Central memory CD4-positive, alpha-beta T cell (primary cell): ENCODE results near the gene CXCR6.

Source experiments
- DNase-seq: peaks from one replicate; pipeline ENCODE4 v3.0.0; 2022

CXCR6 gene

GRCh38 chr3:45922950-45923590 is 20.2 kb upstream of the CXCR6 start:
- DNase-seq = no peak

- no peak for DNase-seq
Observed at GRCh38 chr3:45923755-45924154, 19.5 kb upstream of the CXCR6 start.

- DNase-seq = no peak
Observed at GRCh38 chr3:45927881-45928280, 15.4 kb upstream of the CXCR6 start.

- peak; percentile 51 for DNase-seq
Observed at GRCh38 chr3:45929042-45929679, 14.1 kb upstream of the CXCR6 start.

GRCh38 chr3:45931496-45931895 is 11.8 kb upstream of the CXCR6 start:
- DNase-seq = no peak

GRCh38 chr3:45932112-45932511 is 11.2 kb upstream of the CXCR6 start:
- DNase-seq = no peak

GRCh38 chr3:45933591-45933990 is 9.7 kb upstream of the CXCR6 start:
- DNase-seq = no peak

- no peak for DNase-seq
Observed at GRCh38 chr3:45936261-45936660, 7.0 kb upstream of the CXCR6 start.

- DNase-seq = no peak
Observed at GRCh38 chr3:45937206-45938042, 5.8 kb upstream of the CXCR6 start.

DNA sequence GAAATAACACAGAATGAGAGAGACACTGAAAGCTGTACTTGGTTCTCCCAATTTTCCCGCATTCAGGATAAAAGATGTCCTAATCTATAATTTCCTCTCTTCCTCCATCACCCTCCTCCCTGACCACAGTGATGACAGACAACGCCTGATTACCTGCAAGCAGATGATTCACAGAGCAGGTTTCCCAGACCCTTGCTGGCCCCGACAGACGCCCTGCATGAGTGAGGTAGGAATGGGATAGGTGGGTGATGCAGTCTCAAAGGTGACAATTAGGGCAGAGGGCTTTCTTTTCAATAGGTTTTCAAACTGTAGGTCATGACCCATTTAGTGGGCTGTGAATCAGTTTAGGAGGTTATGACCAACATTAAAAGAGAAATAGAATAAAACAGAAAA is 5.2 kb upstream of the CXCR6 start:
- DNase-seq = no peak

GRCh38 chr3:45938864-45939263 is 4.4 kb upstream of the CXCR6 start:
- DNase-seq = peak; percentile 75

DNA sequence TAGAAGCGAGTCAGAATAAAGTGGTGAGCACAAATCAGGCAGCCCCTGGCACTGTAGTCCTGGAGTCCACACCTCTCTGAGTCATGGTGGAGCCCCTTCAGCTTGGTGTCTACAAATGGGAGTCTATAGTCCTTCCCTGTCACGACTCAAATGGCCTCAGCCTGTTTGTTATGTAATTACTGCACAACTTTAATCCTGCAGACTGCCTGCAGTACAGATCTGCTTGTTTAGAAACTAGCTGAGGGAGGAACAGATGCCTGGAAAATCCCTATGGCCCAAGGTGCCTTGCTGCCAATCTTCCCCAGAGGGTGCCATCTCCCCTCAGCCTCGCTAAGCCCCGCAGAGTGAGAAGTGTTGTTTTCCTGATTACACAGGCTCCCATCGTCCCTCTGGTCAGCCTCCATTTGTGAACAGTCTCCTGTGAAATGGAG is 3.9 kb upstream of the CXCR6 start:
- no peak for DNase-seq

DNA sequence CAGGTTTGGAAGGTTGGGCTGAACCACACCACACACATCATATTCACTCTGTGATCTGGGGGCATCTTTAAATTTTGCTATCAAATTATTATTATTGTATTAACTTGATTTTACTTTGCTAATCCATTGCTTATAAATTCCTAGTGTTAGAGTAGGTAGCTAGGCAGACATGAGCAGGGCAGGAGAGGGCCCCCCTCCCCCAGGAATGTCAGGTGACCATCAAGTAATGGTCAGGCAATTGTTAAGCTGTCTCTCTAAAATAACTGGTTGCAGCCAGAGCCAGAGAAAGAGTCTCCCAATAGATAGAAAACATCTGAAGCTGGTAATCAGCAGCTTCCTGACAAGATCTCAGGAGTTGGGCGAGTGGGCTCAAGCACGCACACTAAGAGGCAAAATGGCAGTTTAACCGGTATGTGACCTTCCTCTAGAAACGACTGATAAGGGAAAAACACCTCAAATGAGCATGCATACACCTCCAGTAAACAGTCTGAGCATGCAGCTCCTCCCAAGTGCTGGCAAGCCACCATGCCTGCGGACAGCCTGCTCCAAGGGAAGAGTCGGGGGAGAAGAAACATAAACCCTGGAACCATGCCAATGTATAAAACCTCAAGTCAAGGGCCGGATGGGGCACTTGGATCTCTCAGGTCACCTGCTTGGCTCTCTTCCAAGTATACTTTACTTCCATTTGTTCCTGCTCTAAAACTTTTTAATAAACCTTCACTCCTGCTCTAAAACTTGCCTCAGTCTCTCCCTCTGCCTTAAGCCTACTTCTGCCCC is 3.1 kb upstream of the CXCR6 start:
- no peak for DNase-seq

DNA sequence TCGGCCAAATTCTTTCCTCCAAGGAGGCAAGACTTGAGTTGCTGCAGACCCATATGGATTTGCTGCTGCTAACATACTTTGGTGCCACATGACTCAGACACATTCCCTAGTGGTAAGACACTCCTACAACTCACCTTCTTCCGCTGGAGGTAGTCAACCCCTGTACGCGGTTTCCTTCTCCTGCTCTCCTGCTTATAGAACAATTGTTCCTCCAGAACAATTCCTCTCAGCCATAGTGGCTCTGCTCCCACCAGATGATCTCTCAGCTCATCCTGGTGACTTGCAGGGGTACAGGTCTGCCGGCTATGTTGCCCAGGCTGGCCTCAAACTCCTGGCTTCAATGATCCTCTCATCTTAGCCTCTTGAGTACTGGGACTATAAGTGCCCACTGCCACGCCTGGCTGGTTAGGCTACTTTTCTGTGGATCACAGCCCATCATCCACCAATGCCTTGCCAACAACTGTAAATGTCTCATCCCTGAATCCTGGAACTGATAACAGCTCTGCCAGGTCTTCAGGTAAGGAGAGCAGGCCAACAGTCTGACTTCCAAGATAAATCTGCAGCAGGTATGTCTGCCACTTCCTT is 2.4 kb upstream of the CXCR6 start:
- no peak for DNase-seq

DNA sequence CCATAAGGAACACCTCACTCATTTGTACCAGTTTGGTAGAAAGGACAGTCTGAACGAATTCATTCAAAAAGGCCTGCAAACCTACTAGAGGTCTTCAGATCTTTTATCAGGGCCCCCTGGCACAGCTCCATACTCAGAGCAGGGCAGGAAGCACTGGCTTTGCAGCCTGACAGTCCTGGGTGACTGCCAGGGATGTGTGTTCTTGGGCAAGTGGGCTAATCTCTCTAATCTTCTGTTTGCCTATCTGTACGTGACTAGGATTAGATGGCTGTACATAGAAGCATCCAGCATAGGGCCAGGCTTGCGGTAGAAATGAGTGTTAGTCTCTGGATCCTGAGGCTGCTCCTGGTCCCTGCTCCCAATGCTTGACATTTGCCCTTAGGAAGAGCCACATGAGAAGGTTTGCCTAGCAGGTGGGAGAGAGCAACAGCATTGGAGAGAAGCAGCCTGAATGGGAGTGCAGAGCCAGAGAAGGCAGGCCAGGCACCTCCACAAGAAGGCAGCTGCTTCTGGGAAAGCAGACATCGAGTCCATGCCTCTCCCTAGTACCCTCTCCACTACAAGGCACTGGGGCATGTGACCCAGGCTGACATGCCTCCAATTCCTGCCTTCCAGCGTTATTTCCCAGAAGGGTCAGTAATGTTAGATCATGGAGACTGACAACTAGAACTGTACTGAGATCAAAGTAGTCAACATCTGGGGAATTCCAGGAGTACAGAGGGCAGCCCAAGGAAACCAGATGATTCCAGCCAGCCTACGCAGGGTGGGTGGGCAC is 1.0 kb upstream of the CXCR6 start:
- DNase-seq = no peak

DNA sequence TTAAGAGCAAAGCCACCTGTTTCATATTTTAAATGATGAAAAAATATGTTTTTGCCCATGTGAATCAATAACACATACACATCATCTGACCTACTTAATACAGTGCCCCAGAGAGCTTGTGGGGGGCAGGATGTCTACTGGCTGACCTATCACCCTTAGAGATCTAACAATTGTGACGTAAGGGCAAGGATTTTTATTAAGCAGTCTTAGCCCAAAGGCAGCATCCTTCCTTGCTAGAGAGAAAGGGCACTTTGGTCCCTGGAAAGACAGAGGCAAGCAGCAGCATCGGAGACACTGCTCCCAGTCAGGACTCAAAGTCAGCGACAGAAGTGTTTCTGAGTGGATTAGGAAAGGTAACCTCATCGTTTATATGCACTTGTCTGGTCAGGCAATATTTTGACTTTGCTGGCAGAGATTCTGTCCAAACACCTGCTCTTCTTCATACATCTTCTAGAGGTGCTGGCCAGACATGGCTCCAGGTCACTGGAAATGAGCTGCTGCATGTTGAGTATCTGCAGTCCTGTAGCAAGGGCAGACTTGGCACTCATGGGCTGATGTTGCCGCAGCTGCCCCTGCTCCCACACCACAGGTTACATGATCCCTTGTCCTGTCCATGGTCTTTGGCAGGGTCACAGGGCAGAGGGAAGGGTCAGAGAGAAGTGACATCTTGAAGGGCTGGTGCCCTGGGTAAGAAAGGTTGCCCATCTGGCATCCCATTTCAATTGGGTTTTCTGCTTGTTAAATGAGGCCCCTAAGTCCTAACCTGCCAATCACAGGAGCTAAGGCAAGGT is 1.8 kb downstream of the CXCR6 start:
- DNase-seq = no peak

- DNase-seq = no peak
Observed at GRCh38 chr3:45946307-45946706, 3.0 kb downstream of the CXCR6 start.

DNA sequence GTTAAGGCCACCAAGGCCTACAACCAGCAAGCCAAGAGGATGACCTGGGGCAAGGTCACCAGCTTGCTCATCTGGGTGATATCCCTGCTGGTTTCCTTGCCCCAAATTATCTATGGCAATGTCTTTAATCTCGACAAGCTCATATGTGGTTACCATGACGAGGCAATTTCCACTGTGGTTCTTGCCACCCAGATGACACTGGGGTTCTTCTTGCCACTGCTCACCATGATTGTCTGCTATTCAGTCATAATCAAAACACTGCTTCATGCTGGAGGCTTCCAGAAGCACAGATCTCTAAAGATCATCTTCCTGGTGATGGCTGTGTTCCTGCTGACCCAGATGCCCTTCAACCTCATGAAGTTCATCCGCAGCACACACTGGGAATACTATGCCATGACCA is 3.6 kb downstream of the CXCR6 start:
- DNase-seq = no peak

DNA sequence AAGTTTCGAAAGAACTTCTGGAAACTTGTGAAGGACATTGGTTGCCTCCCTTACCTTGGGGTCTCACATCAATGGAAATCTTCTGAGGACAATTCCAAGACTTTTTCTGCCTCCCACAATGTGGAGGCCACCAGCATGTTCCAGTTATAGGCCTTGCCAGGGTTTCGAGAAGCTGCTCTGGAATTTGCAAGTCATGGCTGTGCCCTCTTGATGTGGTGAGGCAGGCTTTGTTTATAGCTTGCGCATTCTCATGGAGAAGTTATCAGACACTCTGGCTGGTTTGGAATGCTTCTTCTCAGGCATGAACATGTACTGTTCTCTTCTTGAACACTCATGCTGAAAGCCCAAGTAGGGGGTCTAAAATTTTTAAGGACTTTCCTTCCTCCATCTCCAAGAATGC is 4.1 kb downstream of the CXCR6 start:
- DNase-seq = no peak

GRCh38 chr3:45948311-45948781 is 5.1 kb downstream of the CXCR6 start:
- DNase-seq = no peak

- no peak for DNase-seq
Observed at GRCh38 chr3:45948881-45949280, 5.6 kb downstream of the CXCR6 start.
